T-helper 1 cell treated with Interleukin-12 subunit alpha and Interleukin-12 subunit beta and Interleukin-4 antibody, amounts not matched to agents 30 ng/mL and 1 ng/mL, for 36 hours (primary cell): Measurements from ENCODE around the gene SSC5D. TPM values are rescaled to one million over a fixed set of nuclear protein-coding genes. Genes with fewer than 3 reads are reported as not detected.

Experiments
- intact Hi-C: fragments of 100-400 bp; cut with micrococcal nuclease; formaldehyde crosslinking; loops from one replicate; pipeline ENCODE4 v1.15.1; 2024
- total RNA-seq: library from RNA; stranded (reverse); gene quantifications from 2 replicates; pipeline ENCODE4 v1.2.3, GENCODE V29; 2022

The SSC5D gene
- total RNA-seq, 1 donor from 2014 or later: 0.39 TPM

- intact Hi-C loops: loop anchor here (10.0 kb wide), 1 partner anchor 844 kb away; the partner anchor contains the start of gene ZSCAN5A
Measured at GRCh38 chr19:55471266-55471665, 17.0 kb upstream of the SSC5D start.

GRCh38 chr19:55472463-55472862, 15.8 kb upstream of the SSC5D start:
- intact Hi-C loops: loop anchor here (10.0 kb wide), 1 partner anchor 842 kb away; the partner anchor contains the start of gene ZSCAN5A

- intact Hi-C loops: loop anchor here (10.0 kb wide), 1 partner anchor 841 kb away; the partner anchor contains the start of gene ZSCAN5A
Measured at GRCh38 chr19:55473225-55474012, 14.8 kb upstream of the SSC5D start.

- intact Hi-C loops: loop anchor here (10.0 kb wide), 1 partner anchor 840 kb away; the partner anchor contains the start of gene ZSCAN5A
Measured at GRCh38 chr19:55474269-55475265, 13.7 kb upstream of the SSC5D start.

GRCh38 chr19:55476100-55476775, 12.0 kb upstream of the SSC5D start, which contains the start of gene ZNF628:
TSS of gene ZNF628 (plus strand) at chr19:55476617. CDS start at chr19:55479911, 3,294 bp downstream.
- intact Hi-C loops: loop anchor here (1.0 to 10.0 kb wide), 15 partner anchors 9 to 839 kb away; partner anchors contain the start of genes FIZ1, HSPBP1, ISOC2 and KMT5C

- intact Hi-C loops: loop anchor here (1.0 to 10.0 kb wide), 5 partner anchors 25 to 1014 kb away; partner anchors contain the start of genes PPP1R12C, ZNF444 and ZSCAN5A
Measured at GRCh38 chr19:55477905-55478304, 10.3 kb upstream of the SSC5D start.

GRCh38 chr19:55478364-55478763, 9.9 kb upstream of the SSC5D start:
- intact Hi-C loops: loop anchor here (10.0 kb wide), 1 partner anchor 836 kb away; the partner anchor contains the start of gene ZSCAN5A

GRCh38 chr19:55479045-55479444, 9.2 kb upstream of the SSC5D start:
- intact Hi-C loops: loop anchor here (10.0 kb wide), 1 partner anchor 836 kb away; the partner anchor contains the start of gene ZSCAN5A

- intact Hi-C loops: loop anchor here (10.0 kb wide), 1 partner anchor 835 kb away; the partner anchor contains the start of gene ZSCAN5A
Measured at GRCh38 chr19:55479451-55480230, 8.6 kb upstream of the SSC5D start.

- intact Hi-C loops: no loop called here
Measured at GRCh38 chr19:55481148-55481793, 7.0 kb upstream of the SSC5D start.

GRCh38 chr19:55481794-55482155, 6.5 kb upstream of the SSC5D start:
- intact Hi-C loops: no loop called here

GRCh38 chr19:55482156-55482961, 5.9 kb upstream of the SSC5D start:
- intact Hi-C loops: no loop called here

GRCh38 chr19:55482967-55483705, 5.1 kb upstream of the SSC5D start:
- intact Hi-C loops: no loop called here

- intact Hi-C loops: no loop called here
Measured at GRCh38 chr19:55483706-55484592, 4.3 kb upstream of the SSC5D start.

- intact Hi-C loops: loop anchor here (1.0 kb wide), 1 partner anchor 9 kb away; the partner anchor contains the start of gene ZNF628
Measured at GRCh38 chr19:55484593-55485438, 3.4 kb upstream of the SSC5D start, which contains the start of gene NAT14. TSS of gene NAT14 (plus strand) at chr19:55485188. CDS start at chr19:55485709, 521 bp downstream.
